RPMI7951 (cell line): ENCODE measurements around the gene PLEKHM2. TPM values are rescaled to one million over a fixed set of nuclear protein-coding genes. Genes with fewer than 3 reads are reported as not detected.

Experiments
- DNase-seq: peaks from one replicate; pipeline ENCODE4 v3.0.0-alpha.2; 2012; ENCODE audit warnings: low read depth
- total RNA-seq: library from RNA; depleted of rRNA; stranded (reverse); fragments of >200 nt; shearing (Covaris generic); gene quantifications from 2 replicates; pipeline ENCODE4 v1.2.3, GENCODE V29; 2014

The PLEKHM2 gene
- total RNA-seq, 1 experiment from 2014 or later = 24.3 TPM

GRCh38 chr1:15726508-15726907, 42.4 kb downstream of the PLEKHM2 start:
- DNase-seq = no peak

- DNase-seq = no peak
Measured at GRCh38 chr1:15727021-15727420, 42.9 kb downstream of the PLEKHM2 start.

GRCh38 chr1:15727424-15727823, 43.3 kb downstream of the PLEKHM2 start:
- no peak for DNase-seq

GRCh38 chr1:15727866-15728534, 43.9 kb downstream of the PLEKHM2 start:
- DNase-seq = no peak

- DNase-seq = no peak
Measured at GRCh38 chr1:15728937-15729657, 45.0 kb downstream of the PLEKHM2 start.

- DNase-seq = no peak
Measured at GRCh38 chr1:15730423-15730822, 46.3 kb downstream of the PLEKHM2 start.

GRCh38 chr1:15730936-15731335, 46.8 kb downstream of the PLEKHM2 start:
- no peak for DNase-seq

- no peak for DNase-seq
Measured at GRCh38 chr1:15731735-15732685, 47.9 kb downstream of the PLEKHM2 start.

- DNase-seq = no peak
Measured at GRCh38 chr1:15732686-15733081, 48.6 kb downstream of the PLEKHM2 start.

- DNase-seq = no peak
Measured at GRCh38 chr1:15733218-15733725, 49.2 kb downstream of the PLEKHM2 start.

GRCh38 chr1:15733726-15734226, 49.7 kb downstream of the PLEKHM2 start:
- no peak for DNase-seq

- DNase-seq = no peak
Measured at GRCh38 chr1:15734296-15734695, 50.2 kb downstream of the PLEKHM2 start.

- DNase-seq = no peak
Measured at GRCh38 chr1:15734901-15735300, 50.8 kb downstream of the PLEKHM2 start.

GRCh38 chr1:15735304-15736037, 51.4 kb downstream of the PLEKHM2 start:
- no peak for DNase-seq

- no peak for DNase-seq
Measured at GRCh38 chr1:15736038-15736891, 52.1 kb downstream of the PLEKHM2 start, which contains the start of gene SLC25A34. Gene SLC25A34 (plus strand): TSS chr1:15736258. CDS start chr1:15736486, 228 bp downstream.

GRCh38 chr1:15736892-15737261, 52.8 kb downstream of the PLEKHM2 start:
- DNase-seq = no peak

- DNase-seq = no peak
Measured at GRCh38 chr1:15737324-15738319, 53.5 kb downstream of the PLEKHM2 start.

GRCh38 chr1:15738416-15739113, 54.4 kb downstream of the PLEKHM2 start:
- no peak for DNase-seq
